ENCODE results near the gene PCDHA9.
"Not testable (repeated sequence)": the region's sequence is repeated elsewhere in the genome, so short reads cannot be mapped to it uniquely, and the experiment has no call there.

The PCDHA9 gene

GRCh38 chr5:140876541-140877261 is 28.5 kb downstream of the PCDHA9 start:
- DNase-seq (ENCODE audit: low read depth, low spot score): not testable (repeated sequence)

GRCh38 chr5:140877262-140877581 is 29.0 kb downstream of the PCDHA9 start:
- DNase-seq (ENCODE audit: low read depth, low spot score): no peak

- DNase-seq (ENCODE audit: low read depth, low spot score): peak; percentile 10
Observed at GRCh38 chr5:140881889-140882590, 33.9 kb downstream of the PCDHA9 start, which contains the start of gene PCDHA13. Gene PCDHA13, plus strand, starts transcription at chr5:140882124. Its CDS starts 145 bp downstream, at chr5:140882269.

- DNase-seq (ENCODE audit: low read depth, low spot score): no peak
Observed at GRCh38 chr5:140882591-140882899, 34.4 kb downstream of the PCDHA9 start.

- no peak for DNase-seq (ENCODE audit: low read depth, low spot score)
Observed at GRCh38 chr5:140883373-140883772, 35.2 kb downstream of the PCDHA9 start.

- DNase-seq (ENCODE audit: low read depth, low spot score): no peak
Observed at GRCh38 chr5:140883927-140884697, 35.9 kb downstream of the PCDHA9 start.
